MV-4-11 (cell line): ENCODE data around the gene ABHD8.
"Not testable (repeated sequence)": the region's sequence is repeated elsewhere in the genome, so short reads cannot be mapped to it uniquely, and the experiment has no call there.

Experiments used
- DNase-seq: peaks from one replicate; lab custom pipeline; 2025; lab: John Stamatoyannopoulos, UW

ABHD8 gene

GRCh38 chr19:17296976-17297375 is 6.2 kb downstream of the ABHD8 start:
- no peak for DNase-seq

DNA sequence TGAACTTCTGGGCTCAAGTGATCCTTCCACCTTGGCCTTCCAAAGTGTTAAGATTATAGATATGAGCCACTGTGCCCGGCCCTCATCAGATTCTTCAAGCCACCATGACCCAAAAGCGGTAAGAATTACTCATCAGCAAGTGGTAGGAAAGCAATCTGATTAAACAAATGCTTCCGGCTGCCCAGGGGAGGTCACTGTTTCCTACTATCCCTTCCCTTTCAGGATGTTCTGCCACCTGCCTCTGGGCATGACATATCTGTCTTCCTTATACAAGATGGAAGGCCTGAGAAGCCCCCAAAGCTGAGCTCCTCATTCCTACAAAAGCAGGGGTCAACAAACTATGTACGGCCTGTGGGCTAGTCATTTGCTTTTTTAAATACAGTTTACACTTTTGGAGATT is 7.0 kb downstream of the ABHD8 start:
- peak; percentile 58 for DNase-seq

DNA sequence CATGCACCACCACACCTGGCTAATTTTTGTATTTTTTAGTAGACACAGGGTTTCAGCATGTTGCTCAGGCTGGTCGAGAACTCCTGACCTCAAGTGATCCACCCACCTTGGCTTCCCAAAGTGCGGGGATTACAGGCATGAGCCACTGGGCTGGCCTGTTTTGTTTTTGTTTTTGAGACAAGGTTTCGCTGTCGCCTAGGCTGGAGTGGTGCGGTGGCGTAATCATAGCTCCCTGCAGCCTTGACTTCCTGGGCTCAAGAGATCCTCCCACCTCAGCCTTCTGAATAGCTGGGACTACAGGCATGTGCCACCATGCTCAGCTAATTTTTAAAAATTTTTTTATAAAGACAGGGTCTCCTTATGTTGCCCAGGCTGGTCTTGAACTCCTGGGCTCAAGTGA is 7.7 kb downstream of the ABHD8 start:
- DNase-seq = peak; percentile 37

GRCh38 chr19:17294051-17294891 is 9.0 kb downstream of the ABHD8 start:
- DNase-seq = peak; percentile 37

DNA sequence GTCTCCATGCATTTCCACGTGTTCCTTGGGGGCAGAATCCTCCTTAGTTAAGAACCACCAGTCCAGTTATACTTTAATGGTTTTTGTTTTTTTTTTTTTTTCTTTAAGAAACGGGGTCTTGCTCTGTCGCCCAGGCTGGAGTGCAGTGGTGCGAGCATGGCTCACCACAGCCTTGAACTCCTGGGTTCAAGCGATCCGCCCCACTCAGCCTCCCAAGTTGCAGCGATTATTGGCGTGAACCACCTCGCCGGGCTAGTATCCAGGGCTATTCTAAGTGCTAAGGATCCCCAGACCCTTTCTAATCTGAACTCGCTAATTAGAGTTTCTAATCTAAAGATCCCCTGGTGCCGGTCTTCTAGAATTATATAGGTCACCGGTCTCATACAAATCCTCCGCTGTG is 9.6 kb downstream of the ABHD8 start:
- DNase-seq = no peak

GRCh38 chr19:17292301-17293074 is 10.7 kb downstream of the ABHD8 start:
- DNase-seq = peak; percentile 94

DNA sequence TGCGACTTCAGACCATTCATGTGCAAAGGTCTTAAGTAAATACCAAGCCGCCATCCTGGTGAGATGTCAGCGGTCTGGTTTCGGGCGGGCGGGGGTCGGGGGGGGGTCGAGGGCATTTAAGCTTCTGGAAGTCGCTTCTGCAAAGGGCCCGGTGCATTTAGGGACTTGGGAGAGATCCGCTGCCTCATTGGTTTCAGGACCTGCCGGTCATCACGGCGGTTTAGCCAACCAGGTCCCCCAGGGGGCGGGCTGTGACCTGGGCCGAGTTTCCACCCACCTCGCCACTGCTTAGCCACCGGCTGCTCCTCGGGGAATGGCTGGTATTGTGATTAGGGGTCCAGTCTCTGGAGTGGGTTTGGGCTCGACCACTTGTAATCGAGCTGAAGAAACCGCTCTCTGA is 13.7 kb downstream of the ABHD8 start:
- peak; percentile 88 for DNase-seq

DNA sequence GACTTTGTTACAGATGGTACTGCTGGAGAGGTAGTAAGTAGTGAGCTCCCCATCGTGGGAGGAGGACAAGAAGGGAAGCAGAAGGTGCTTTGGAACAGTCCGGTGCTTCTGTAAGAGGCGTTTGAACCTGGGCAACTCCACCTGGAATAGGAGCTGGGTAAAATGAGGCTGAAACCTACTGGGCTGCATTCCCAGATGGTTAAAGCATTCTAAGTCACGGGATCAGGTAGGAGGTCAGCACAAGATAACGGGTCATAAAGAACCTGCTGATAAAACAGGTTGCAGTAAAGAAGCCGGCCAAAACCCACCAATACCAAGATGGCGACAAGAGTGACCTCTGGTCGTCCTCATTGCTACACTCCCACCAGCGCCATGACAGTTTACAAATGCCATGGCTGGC is 16.5 kb downstream of the ABHD8 start:
- DNase-seq = no peak

- no peak for DNase-seq
Measured at GRCh38 chr19:17286263-17286662, 17.0 kb downstream of the ABHD8 start.

GRCh38 chr19:17285415-17286135 is 17.6 kb downstream of the ABHD8 start:
- DNase-seq = no peak

DNA sequence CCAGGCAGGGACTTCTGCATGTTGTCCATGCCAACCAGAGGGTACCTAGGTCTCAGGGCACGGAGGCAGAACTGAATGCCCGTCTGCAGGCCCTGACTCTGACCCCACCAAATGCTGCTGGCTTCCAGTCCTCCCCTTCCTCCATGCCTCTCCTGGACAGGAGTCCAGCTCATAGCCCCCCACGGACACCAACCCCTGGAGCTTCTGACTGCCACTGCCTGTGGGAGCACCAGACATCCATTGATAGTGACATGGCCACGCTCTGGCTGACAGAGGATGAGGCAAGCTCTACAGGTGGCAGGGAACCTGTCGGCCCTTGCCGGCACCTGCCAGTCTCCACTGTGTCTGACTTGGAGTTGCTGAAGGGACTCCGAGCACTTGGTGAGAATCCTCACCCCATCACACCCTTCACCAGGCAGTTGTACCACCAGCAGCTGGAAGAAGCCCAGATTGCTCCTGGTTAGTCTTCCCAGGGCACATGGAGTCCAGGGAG is 19.7 kb downstream of the ABHD8 start:
- DNase-seq = no peak

DNA sequence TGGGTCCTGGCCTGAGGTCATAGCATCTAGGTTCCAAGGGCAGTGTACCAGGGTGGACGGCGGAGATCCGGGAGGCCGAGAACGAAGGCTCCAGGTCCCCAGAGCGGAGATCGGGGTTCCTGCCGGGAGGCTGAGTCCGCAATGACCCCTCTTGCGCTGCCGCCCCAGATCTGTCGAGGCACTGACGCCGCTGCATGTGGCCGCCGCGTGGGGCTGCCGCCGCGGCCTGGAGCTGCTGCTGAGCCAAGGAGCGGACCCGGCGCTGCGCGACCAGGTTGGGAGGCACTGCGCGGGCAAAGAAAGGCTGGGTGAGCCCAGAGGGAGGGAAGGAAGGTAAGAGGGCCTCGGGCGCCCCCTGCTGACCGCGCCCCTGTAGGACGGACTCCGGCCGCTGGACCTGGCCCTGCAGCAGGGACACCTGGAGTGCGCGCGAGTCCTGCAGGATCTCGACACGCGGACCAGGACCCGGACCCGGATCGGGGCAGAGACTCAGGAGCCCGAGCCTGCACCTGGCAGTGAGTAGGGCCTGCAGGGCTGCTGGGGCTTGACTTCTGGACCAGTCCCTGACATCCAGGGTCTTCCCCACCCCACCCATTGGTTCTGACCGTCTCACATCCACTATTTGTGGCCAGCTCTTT is 20.6 kb downstream of the ABHD8 start:
- DNase-seq = peak; percentile 83

DNA sequence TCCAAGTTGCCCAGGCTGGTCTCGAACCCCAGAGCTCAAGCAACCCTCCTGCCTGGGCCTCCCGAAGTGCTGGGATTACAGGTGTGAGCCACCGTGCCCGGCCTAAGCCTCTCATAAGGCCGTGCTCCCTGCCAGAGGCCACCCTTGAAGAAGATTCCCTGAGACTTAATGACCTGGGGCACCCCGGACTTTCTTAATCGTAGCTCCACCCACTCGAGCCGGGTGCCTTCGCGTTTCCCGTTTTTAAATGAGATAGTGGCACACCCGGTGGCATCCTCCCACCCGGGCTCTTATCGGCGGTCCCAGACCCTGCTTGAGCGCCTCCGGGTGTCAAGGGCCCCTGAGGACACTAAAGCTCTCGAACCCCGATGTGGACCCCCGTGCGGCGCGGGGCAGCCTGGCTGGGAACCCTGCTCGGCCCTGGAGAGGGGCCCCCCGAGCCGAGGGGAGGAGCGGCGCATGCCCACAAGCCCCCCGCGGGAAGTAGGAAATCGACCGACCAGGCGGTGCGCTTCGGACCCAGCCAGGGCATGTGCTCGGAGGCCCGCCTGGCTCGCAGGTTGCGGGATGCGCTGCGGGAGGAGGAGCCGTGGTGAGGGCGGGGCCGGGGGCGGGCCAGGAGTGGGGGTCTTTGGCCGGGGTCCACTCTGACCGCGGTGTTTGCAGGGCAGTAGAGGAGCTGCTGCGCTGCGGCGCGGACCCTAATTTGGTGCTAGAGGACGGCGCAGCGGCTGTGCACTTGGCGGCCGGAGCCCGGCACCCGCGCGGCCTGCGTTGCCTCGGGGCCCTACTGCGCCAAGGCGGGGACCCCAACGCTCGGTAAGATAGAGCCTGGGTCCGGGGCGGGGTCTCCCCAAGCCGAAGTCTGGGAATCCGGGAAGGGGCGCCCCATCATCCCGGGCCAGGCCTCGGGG is 21.6 kb downstream of the ABHD8 start, which contains the start of gene ANKLE1:
ANKLE1 (plus strand) TSS at position 511 of the 914 bp plus-strand sequence; CDS start at position 531, 20 bp downstream.
- DNase-seq = peak; percentile 90

DNA sequence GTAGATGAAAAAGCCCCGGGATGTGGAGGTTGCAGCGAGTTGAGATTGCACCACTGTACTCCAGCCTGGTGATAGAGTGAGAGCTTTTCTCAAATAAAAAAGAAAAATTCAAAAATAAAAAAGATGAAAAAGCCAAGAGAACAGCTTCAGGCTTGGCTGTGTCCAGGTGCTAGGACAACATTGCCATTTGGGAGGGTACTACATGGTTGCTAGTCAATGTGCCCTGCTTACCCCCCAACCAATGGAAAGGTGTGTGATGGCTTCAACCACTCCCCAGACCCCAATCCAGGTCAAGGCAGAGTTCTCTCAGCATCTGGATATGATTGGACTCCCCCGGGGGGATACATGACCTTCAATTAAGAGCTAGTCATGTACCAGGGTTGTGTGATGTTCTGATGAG is 23.8 kb downstream of the ABHD8 start:
- DNase-seq = no peak

GRCh38 chr19:17275441-17276175 is 27.6 kb downstream of the ABHD8 start:
- DNase-seq = no peak

DNA sequence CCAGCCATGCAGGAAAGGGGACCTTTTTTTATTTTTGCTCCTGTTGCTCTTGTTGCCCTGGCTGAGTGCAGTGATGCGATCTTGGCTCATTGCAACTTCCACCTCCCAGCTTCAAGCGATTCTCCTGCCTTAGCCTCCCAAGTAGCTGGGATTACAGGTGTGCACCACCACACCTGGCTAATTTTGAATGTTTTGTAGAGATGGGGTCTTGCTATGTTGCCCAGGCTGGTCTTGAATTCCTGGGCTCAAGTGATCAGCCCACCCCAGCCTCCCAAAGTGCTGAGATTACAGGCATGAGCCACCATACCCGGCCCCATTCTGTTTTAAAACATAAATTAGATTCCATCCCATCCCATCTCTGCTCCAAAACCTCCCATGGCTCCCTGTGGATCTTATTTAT is 28.3 kb downstream of the ABHD8 start:
- DNase-seq = not testable (repeated sequence)

DNA sequence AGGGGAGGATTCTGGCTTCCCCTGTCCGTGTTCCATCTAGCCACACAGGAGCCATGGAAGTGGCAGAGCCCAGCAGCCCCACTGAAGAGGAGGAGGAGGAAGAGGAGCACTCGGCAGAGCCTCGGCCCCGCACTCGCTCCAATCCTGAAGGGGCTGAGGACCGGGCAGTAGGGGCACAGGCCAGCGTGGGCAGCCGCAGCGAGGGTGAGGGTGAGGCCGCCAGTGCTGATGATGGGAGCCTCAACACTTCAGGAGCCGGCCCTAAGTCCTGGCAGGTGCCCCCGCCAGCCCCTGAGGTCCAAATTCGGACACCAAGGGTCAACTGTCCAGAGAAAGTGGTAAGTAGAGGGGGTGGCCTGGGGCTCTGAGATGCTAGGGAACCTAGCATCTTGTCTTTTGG is 34.5 kb downstream of the ABHD8 start:
- no peak for DNase-seq

DNA sequence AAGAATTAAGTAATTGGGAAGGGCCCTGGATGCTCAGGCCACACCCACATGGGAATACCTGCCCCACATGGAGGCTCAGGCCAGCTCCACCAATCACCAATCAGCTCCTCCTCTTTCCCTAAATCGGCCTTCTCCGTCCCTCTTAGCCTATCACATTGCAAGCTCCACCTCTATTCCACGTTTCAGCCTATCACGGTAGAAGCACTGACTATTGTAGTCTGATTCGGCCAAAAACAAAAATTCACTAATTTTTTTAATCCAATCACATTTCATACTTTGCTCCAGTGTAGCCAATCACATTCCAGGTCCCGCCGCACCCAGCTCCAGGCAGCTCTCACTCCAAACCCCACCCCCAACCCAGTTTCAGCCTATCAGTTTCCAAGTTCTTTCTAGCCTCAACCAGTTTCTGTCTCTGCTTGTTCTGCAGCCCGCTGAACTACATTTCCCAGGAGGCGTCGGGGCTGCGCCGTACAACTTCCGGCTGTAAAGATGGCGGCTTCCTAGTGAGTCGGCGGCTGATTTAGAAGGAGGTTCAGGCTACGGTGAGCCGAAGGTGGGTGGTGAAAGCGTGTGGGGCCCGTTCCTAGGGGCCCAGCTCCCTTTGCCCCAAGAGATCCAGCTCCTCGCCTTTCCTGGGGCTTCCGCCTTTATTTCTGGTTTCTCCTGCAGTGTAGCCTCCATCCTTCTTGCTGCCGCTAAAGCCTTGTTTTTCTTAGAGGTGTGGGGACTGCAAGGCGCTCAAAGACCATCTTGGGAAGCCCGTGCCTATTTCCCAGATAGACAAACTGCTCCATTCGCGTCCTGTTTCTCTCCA is 36.0 kb downstream of the ABHD8 start, which contains the start of gene BABAM1:
BABAM1 (plus strand) TSS at position 469 of the 814 bp plus-strand sequence. CDS start 1,364 bp downstream, outside the sequence.
- peak; percentile 100 for DNase-seq

DNA sequence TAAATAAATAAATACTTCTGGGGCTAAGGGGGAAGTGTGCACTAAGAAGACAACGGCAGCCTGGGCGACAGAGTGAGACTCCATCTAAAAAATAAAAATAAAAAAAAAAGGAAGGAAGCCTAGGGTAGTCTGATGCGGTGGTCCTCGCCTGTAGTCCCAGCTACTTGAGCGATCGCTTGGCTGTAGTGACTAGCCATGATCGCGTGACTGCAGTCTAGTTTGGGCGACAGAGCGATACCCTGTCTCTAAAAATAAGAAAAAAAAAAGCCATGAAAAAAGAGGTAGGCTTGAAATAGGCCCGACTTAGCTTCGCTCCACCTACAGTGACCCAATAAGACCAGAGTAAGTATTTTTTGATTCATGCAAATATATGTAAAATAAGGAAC is 36.6 kb downstream of the ABHD8 start:
- no peak for DNase-seq
